HepG2 (cell line): ENCODE results near the gene SLC9A9. TPM values are rescaled to one million over a fixed set of nuclear protein-coding genes. Genes with fewer than 3 reads are reported as not detected.

Experiments
- ATAC-seq: fragments of 200-7000 bp; cut with Tn5 transposase; 3 replicates; pipeline ENCODE4 v1.9.1; 2020; ENCODE audit warnings: mild to moderate bottlenecking, moderate library complexity
- BruUV-seq: library from RNA; stranded (reverse); fragments of 400-500 nt; replicated peaks from 2 replicates; lab custom pipeline; 2021; lab: Mats Ljungman, UMichigan
- CTCF ChIA-PET: fragments of 300-600 bp; formaldehyde crosslinking; extraction: SDS; loops from one replicate; lab custom pipeline; 2021; ENCODE audit warnings: low total read pairs, inconsistent platforms, low intra/inter-chr PET ratio; lab: Yijun Ruan, JAX
- POLR2A ChIA-PET: fragments of 350-600 bp; sonication (Branson Sonifier 250); formaldehyde crosslinking; loops from one replicate; lab custom pipeline; 2020; ENCODE audit warnings: antibody characterized with exemption, inconsistent platforms; lab: Yijun Ruan, JAX
- DNase-seq: peaks from one replicate; pipeline ENCODE4 v3.0.0-alpha.2; 2015; ENCODE audit warnings: low spot score
- FAIRE-seq: peaks from 3 replicates; lab custom pipeline; 2011; peaks lifted over from hg19 to GRCh38; lab: Jason Lieb, UNC
- H2AFZ ChIP-seq: one replicate; pipeline ENCODE4 v1.6.1; 2011; ENCODE audit warnings: low read length, inconsistent platforms
- H3K27ac ChIP-seq: fragments of 300-600 bp; 3 replicates; pipeline ENCODE4 v1.8.0; 2011; ENCODE audit warnings: mixed run types, mild to moderate bottlenecking, mixed read lengths, low read length, inconsistent platforms; ENCODE audit not compliant: insufficient read depth; ENCODE audit errors: extremely low read length
- H3K27me3 ChIP-seq, 2 experiments: fragments of 200-600 bp in 1 of 2; 2 replicates in 1 of 2; 3 replicates in 1 of 2; pipeline versions ENCODE4 v1.6.0 to v1.8.0; 2011; ENCODE audit warnings: low read length in 2 of 2, mild to moderate bottlenecking in 2 of 2, moderate library complexity in 2 of 2, inconsistent platforms in 1 of 2; ENCODE audit not compliant: insufficient read depth in 2 of 2, control insufficient read depth in 1 of 2
- H3K36me3 ChIP-seq, 2 experiments: fragments of 200-600 bp in 1 of 2; replicated peaks in 1 of 2; 2 replicates in 1 of 2; 3 replicates in 1 of 2; pipeline versions ENCODE4 v1.5.1 to v1.8.0; 2011; ENCODE audit warnings: low read length in 2 of 2, inconsistent platforms in 1 of 2; ENCODE audit not compliant: insufficient read depth in 2 of 2, control insufficient read depth in 1 of 2
- H3K4me1 ChIP-seq: 2 replicates; pipeline ENCODE4 v1.5.1; 2012; ENCODE audit warnings: low read length, inconsistent platforms; ENCODE audit not compliant: insufficient read depth
- H3K4me2 ChIP-seq: 2 replicates; pipeline ENCODE4 v1.6.0; 2011; ENCODE audit warnings: low read depth, low read length, inconsistent platforms
- H3K4me3 ChIP-seq, 3 experiments: fragments of 200-600 bp in 1 of 3; sonication (generic), shearing (Covaris generic) in 1 of 3; replicated peaks in 1 of 3; 2 replicates each; pipeline ENCODE4 v1.5.1; 2011 to 2016; ENCODE audit warnings: low read length in 3 of 3, inconsistent platforms in 2 of 3, low read depth in 2 of 3, mild to moderate bottlenecking in 2 of 3, control low read depth in 1 of 3, mixed read lengths in 1 of 3; ENCODE audit not compliant: insufficient read depth in 1 of 3
- H3K79me2 ChIP-seq: one replicate; pipeline ENCODE4 v1.6.1; 2011; ENCODE audit warnings: low read length, inconsistent platforms; ENCODE audit not compliant: insufficient read depth
- H3K9ac ChIP-seq: 2 replicates; pipeline ENCODE4 v1.6.0; 2011; ENCODE audit warnings: mild to moderate bottlenecking, low read depth, low read length, inconsistent platforms; ENCODE audit not compliant: insufficient read depth
- H3K9me3 ChIP-seq: 2 replicates; pipeline ENCODE4 v1.5.1; 2012; ENCODE audit warnings: mild to moderate bottlenecking, low read length
- H4K20me1 ChIP-seq: 2 replicates; pipeline ENCODE4 v1.6.0; 2011; ENCODE audit warnings: inconsistent platforms, mild to moderate bottlenecking, low read length, moderate library complexity; ENCODE audit not compliant: insufficient read depth
- ARNT ChIP-seq: fragments of 450-650 bp; IDR thresholded peaks from 2 replicates; pipeline ENCODE4 v1.6.1; 2017
- IKZF1 ChIP-seq: fragments of 450-650 bp; IDR thresholded peaks from 2 replicates; pipeline ENCODE4 v1.7.1; 2016
- JDP2 ChIP-seq: sonication (generic); formaldehyde crosslinking; IDR thresholded peaks from 2 replicates; pipeline ENCODE4 v1.8.1; 2022; ENCODE audit warnings: missing genetic modification reagents, borderline replicate concordance
- MTF2 ChIP-seq: sonication (generic); formaldehyde crosslinking; IDR thresholded peaks from 2 replicates; pipeline ENCODE4 v1.5.0; 2020; ENCODE audit warnings: missing genetic modification reagents, borderline replicate concordance
- NCOR1 ChIP-seq: fragments of 200-600 bp; sonication (generic); IDR thresholded peaks from 2 replicates; pipeline ENCODE4 v1.7.0; 2017; ENCODE audit warnings: antibody characterized with exemption, low read length, borderline replicate concordance
- NKX3-1 ChIP-seq: sonication (generic); formaldehyde crosslinking; IDR thresholded peaks from 2 replicates; pipeline ENCODE4 v1.5.0; 2020; ENCODE audit warnings: missing genetic modification reagents
- SP5 ChIP-seq: IDR thresholded peaks from 2 replicates; pipeline ENCODE4 v1.6.1; 2016; ENCODE audit warnings: low read depth, borderline replicate concordance
- TP53 ChIP-seq: sonication (generic); formaldehyde crosslinking; conservative IDR thresholded peaks from 2 replicates; pipeline ENCODE4 v1.4.0; 2020; ENCODE audit warnings: missing genetic modification reagents
- ZNF761 ChIP-seq: sonication (generic); formaldehyde crosslinking; conservative IDR thresholded peaks from 2 replicates; pipeline ENCODE4 v1.4.0; 2020; ENCODE audit warnings: mild to moderate bottlenecking, missing genetic modification reagents
- ZSCAN20 ChIP-seq: sonication (generic); formaldehyde crosslinking; IDR thresholded peaks from 2 replicates; pipeline ENCODE4 v1.4.0; 2020; ENCODE audit warnings: missing genetic modification reagents, mild to moderate bottlenecking, borderline replicate concordance
- WGBS: methylation state at CpG from one replicate; pipeline ENCODE4 v1.1.6; 2017; ENCODE audit warnings: low lambda C conversion rate; 5-methylcytosine and 5-hydroxymethylcytosine counted together
- in situ Hi-C: cut with HindIII; loops from 2 replicates; pipeline ENCODE4 v1.10.0; 2017; ENCODE audit warnings: low pct_unique_long_range_greater_than_20kb; ENCODE audit not compliant: extremely low pct_ligation_motif_present
- intact Hi-C: fragments of 100-400 bp; cut with micrococcal nuclease; formaldehyde crosslinking; loops from one replicate; pipeline ENCODE4 v1.10.0; 2022; ENCODE audit not compliant: unreplicated experiment
- polyA plus RNA-seq, 8 experiments: library from polyadenylated mRNA; depleted of rRNA in 3 of 8; stranded (reverse) in 7 of 8; unstranded in 1 of 8; fragments of >200 nt; fragmentation: Illumina TruSeq in 4 of 8; extraction: Trizol in 4 of 8; gene quantifications; 2 replicates each; pipeline versions ENCODE4 v1.2.1 to v1.2.3, GENCODE V29; 2011 to 2016; ENCODE audit warnings: low read depth in 4 of 8, missing spikeins in 1 of 8, mixed read lengths in 1 of 8; ENCODE audit not compliant: insufficient read depth in 1 of 8
- total RNA-seq, 5 experiments: library from RNA; depleted of rRNA; stranded (reverse); fragments of >200 nt; fragmentation: Illumina TruSeq; extraction: Trizol; gene quantifications; 2 replicates each; pipeline ENCODE4 v1.2.3, GENCODE V29; 2016; ENCODE audit warnings: low read depth in 1 of 5
- TF ChIP-seq, protein P1 (sequence below): sonication (generic); formaldehyde crosslinking; IDR thresholded peaks from 2 replicates; pipeline ENCODE4 v1.5.0; 2020; ENCODE audit warnings: mild to moderate bottlenecking, missing genetic modification reagents, moderate library complexity
- TF ChIP-seq, protein P2 (sequence below): IDR thresholded peaks from 2 replicates; pipeline ENCODE4 v1.6.1; 2016; ENCODE audit warnings: control low read depth
- TF ChIP-seq, protein P3 (sequence below): IDR thresholded peaks from 2 replicates; pipeline ENCODE4 v1.6.1; 2012; ENCODE audit warnings: low read length, improper control_type of control experiment

The SLC9A9 gene
- total and polyA plus RNA-seq, 2 of the 13 experiments (the other 11 are each of a cell fraction or from before 2014, with no cell fraction given) = not detected

DNA sequence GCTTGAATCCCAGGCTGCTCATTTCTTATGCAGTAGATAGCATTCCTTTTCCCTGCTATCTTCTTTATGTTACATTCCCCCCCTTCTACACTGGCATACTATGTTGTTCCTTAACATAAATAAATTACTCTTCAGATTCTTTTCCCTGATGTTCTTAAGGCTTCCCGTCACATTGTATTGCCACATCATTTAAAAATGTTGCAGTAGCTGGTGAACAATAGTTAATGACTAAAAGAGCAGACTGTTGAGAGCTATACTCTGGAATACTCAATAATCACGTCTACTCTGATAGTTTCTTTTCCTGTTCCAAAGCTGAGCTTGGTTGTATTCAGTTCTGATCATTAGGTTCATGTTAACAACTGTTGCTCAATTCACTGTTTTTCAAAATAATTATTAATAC is 508.8 kb downstream of the SLC9A9 start:
- no peak overlapping the region for H3K9ac ChIP-seq
- in situ Hi-C loops (no loop called here), intact Hi-C loops (no loop called here)
- H3K4me3 ChIP-seq = no peak overlapping the region
- BruUV-seq = no TSS peak
- no peaks in the 10 kb centered on the region for H3K79me2 ChIP-seq
- WGBS = 3% methylated on average over 2 of the region's 2 CpGs
- H3K9me3 ChIP-seq = no peaks in the 10 kb centered on the region
- no peak for ATAC-seq
- CTCF ChIA-PET = no interaction called here
- no peak overlapping the region for H3K4me2 ChIP-seq
- no peak overlapping the region for H3K27ac ChIP-seq
- no peaks in the 10 kb centered on the region for H4K20me1 ChIP-seq
- H3K4me1 ChIP-seq = no peaks in the 10 kb centered on the region
- H3K36me3 ChIP-seq = no peaks in the 10 kb centered on the region
- no peak overlapping the region for H2AFZ ChIP-seq
- TF ChIP-seq, protein P1, sequence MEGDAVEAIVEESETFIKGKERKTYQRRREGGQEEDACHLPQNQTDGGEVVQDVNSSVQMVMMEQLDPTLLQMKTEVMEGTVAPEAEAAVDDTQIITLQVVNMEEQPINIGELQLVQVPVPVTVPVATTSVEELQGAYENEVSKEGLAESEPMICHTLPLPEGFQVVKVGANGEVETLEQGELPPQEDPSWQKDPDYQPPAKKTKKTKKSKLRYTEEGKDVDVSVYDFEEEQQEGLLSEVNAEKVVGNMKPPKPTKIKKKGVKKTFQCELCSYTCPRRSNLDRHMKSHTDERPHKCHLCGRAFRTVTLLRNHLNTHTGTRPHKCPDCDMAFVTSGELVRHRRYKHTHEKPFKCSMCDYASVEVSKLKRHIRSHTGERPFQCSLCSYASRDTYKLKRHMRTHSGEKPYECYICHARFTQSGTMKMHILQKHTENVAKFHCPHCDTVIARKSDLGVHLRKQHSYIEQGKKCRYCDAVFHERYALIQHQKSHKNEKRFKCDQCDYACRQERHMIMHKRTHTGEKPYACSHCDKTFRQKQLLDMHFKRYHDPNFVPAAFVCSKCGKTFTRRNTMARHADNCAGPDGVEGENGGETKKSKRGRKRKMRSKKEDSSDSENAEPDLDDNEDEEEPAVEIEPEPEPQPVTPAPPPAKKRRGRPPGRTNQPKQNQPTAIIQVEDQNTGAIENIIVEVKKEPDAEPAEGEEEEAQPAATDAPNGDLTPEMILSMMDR = no peak
- no peak for TF ChIP-seq NCOR1
- no peak for TF ChIP-seq ARNT
- TF ChIP-seq, protein P2, sequence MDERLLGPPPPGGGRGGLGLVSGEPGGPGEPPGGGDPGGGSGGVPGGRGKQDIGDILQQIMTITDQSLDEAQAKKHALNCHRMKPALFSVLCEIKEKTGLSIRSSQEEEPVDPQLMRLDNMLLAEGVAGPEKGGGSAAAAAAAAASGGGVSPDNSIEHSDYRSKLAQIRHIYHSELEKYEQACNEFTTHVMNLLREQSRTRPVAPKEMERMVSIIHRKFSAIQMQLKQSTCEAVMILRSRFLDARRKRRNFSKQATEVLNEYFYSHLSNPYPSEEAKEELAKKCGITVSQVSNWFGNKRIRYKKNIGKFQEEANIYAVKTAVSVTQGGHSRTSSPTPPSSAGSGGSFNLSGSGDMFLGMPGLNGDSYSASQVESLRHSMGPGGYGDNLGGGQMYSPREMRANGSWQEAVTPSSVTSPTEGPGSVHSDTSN (CRISPR knock-in tag) = no peak
- no peak for TF ChIP-seq MTF2
- POLR2A ChIA-PET = no interaction called here
- no peak for DNase-seq
- FAIRE-seq = no peak
- H3K27me3 ChIP-seq = no peaks in the 10 kb centered on the region

DNA sequence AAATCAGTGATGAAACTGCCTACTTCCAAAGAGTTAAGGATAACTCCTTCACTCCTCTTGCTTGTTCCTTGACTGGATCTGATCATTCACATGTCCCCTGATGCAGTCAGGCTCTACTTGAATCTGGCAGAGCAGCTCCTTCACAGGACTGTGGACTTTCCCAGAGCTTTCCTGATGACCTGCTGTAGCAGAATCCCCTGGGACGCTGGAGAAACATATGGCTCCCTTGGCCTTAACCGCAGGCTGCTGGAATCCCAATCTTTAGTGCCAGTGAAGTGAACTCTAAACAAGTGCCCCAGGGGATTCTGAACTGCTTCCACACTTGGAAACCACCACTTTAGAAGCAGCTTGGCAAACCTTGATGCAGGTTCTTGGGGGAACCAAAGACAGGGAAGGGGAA is 510.9 kb downstream of the SLC9A9 start:
- FAIRE-seq = no peak
- Histone ChIP-seq H3K4me2 (no peak overlapping the region), H3K9me3 (no peaks in the 10 kb centered on the region), H3K4me1 (no peaks in the 10 kb centered on the region), H4K20me1 (no peaks in the 10 kb centered on the region), H2AFZ (no peak overlapping the region), H3K36me3 (no peaks in the 10 kb centered on the region), H3K27me3 (no peaks in the 10 kb centered on the region), H3K4me3 (no peak overlapping the region), H3K27ac (no peak overlapping the region), H3K9ac (no peak overlapping the region), H3K79me2 (no peaks in the 10 kb centered on the region)
- ATAC-seq = no peak
- CTCF ChIA-PET = no interaction called here
- no TSS peak for BruUV-seq
- no peak for DNase-seq
- in situ Hi-C loops (no loop called here), intact Hi-C loops (no loop called here)
- WGBS = 0% methylated on average over 2 of the region's 2 CpGs
- POLR2A ChIA-PET = no interaction called here
- TF ChIP-seq, protein P3, sequence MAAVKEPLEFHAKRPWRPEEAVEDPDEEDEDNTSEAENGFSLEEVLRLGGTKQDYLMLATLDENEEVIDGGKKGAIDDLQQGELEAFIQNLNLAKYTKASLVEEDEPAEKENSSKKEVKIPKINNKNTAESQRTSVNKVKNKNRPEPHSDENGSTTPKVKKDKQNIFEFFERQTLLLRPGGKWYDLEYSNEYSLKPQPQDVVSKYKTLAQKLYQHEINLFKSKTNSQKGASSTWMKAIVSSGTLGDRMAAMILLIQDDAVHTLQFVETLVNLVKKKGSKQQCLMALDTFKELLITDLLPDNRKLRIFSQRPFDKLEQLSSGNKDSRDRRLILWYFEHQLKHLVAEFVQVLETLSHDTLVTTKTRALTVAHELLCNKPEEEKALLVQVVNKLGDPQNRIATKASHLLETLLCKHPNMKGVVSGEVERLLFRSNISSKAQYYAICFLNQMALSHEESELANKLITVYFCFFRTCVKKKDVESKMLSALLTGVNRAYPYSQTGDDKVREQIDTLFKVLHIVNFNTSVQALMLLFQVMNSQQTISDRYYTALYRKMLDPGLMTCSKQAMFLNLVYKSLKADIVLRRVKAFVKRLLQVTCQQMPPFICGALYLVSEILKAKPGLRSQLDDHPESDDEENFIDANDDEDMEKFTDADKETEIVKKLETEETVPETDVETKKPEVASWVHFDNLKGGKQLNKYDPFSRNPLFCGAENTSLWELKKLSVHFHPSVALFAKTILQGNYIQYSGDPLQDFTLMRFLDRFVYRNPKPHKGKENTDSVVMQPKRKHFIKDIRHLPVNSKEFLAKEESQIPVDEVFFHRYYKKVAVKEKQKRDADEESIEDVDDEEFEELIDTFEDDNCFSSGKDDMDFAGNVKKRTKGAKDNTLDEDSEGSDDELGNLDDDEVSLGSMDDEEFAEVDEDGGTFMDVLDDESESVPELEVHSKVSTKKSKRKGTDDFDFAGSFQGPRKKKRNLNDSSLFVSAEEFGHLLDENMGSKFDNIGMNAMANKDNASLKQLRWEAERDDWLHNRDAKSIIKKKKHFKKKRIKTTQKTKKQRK = no peak
- TF ChIP-seq NKX3-1 (CRISPR knock-in tag) = no peak
- no peak for TF ChIP-seq ZNF761 (CRISPR knock-in tag)
- TF ChIP-seq ZSCAN20 (CRISPR knock-in tag) = no peak
- no peak for TF ChIP-seq IKZF1
- no peak for TF ChIP-seq TP53 (CRISPR knock-in tag)
- no peak for TF ChIP-seq JDP2
- no peak for TF ChIP-seq SP5 (CRISPR knock-in tag)
